Adrenal gland (tissue), 12 donors: ENCODE measurements around the gene AGAP5. TPM values are rescaled to one million over a fixed set of nuclear protein-coding genes. Genes with fewer than 3 reads are reported as not detected.

Experiments
- DNase-seq, 7 donors: peaks; one replicate each; pipeline ENCODE4 v3.0.0-alpha.2; 2019 to 2020
- H3K27ac ChIP-seq, 5 donors: fragments of 200-600 bp; sonication (generic) in 4 of 5; 1 replicate in 3 of 5; 2 replicates in 2 of 5; pipeline versions ENCODE4 v1.5.1 to v1.8.0; 2016 to 2020; ENCODE audit warnings: mild to moderate bottlenecking in 1 of 5
- H3K27me3 ChIP-seq: fragments of 200-600 bp; 2 replicates; pipeline ENCODE4 v1.8.0; 2021
- H3K36me3 ChIP-seq, 2 donors: fragments of 200-600 bp; replicated peaks in 1 of 2; 1 replicate in 1 of 2; 2 replicates in 1 of 2; pipeline versions ENCODE4 v1.5.1 to v1.8.0; 2018 to 2022
- H3K4me1 ChIP-seq, 2 donors: fragments of 200-600 bp; replicated peaks in 1 of 2; 1 replicate in 1 of 2; 2 replicates in 1 of 2; pipeline versions ENCODE4 v1.5.1 to v1.8.0; 2018 to 2021
- H3K4me3 ChIP-seq, 4 donors: fragments of 200-600 bp; sonication (generic) in 3 of 4; one replicate each; pipeline ENCODE4 v1.5.1; 2016 to 2018
- H3K9me3 ChIP-seq, 3 donors: fragments of 200-600 bp; sonication (generic) in 1 of 3; replicated peaks in 1 of 3; 1 replicate in 2 of 3; 2 replicates in 1 of 3; pipeline versions ENCODE4 v1.5.1 to v1.8.0; 2016 to 2021
- CTCF ChIP-seq, 6 experiments: fragments of 450-650 bp in 4 of 6; fragments of 200-600 bp in 2 of 6; sonication (generic) in 1 of 6; IDR thresholded peaks; 1 replicate in 5 of 6; 2 replicates in 1 of 6; pipeline versions ENCODE4 v1.5.1 to v1.8.0; 2016 to 2021; ENCODE audit warnings: antibody characterized with exemption in 6 of 6, mild to moderate bottlenecking in 2 of 6, moderate library complexity in 1 of 6
- POLR2A ChIP-seq, 2 donors: fragments of 450-650 bp; IDR thresholded peaks; one replicate each; pipeline ENCODE4 v1.6.1; 2017; ENCODE audit warnings: antibody characterized with exemption in 2 of 2, mild to moderate bottlenecking in 2 of 2, moderate library complexity in 1 of 2
- WGBS, 4 donors: extraction: QIAGEN DNeasy Blood & Tissue Kit in 2 of 4; methylation state at CpG; one replicate each; pipeline versions ENCODE4 v1.1.5 to v1.1.7; 2013 to 2017; 5-methylcytosine and 5-hydroxymethylcytosine counted together
- intact Hi-C, 2 donors: fragments of 100-400 bp; cut with DNase I; formaldehyde crosslinking; loops; one replicate each; pipeline versions ENCODE4 v1.14.1 to v1.15.0; 2022 to 2023
- polyA plus RNA-seq, 3 donors: library from polyadenylated mRNA; stranded (reverse); fragments of 200-250 nt in 2 of 3; fragments of 350-450 nt in 1 of 3; fragmentation: Illumina TruSeq in 1 of 3; extraction: RNeasy Lipid Tissue Mini Kit (QIAGEN cat#74804) in 1 of 3; gene quantifications; one replicate each; pipeline ENCODE4 v1.2.3, GENCODE V29; 2013 to 2014
- total RNA-seq, 9 donors: library from RNA; depleted of rRNA in 4 of 9; stranded (reverse); fragments of >200 nt in 4 of 9; fragments of 120-200 nt in 1 of 9; fragmentation: NEBNext Ultra II Directional in 1 of 9; extraction: Animal tissue kit (Norgen Biotek cat#: 25700) in 1 of 9; gene quantifications; one replicate each; pipeline versions ENCODE4 v1.1.0 to v1.2.4, GENCODE V29; 2013 to 2023
- donor health status: healthy with polysubstance abuse.
- donor health status: Bipolar disorder and iron deficiency.
- donor health status: DM: yes; HTN: yes; CAD: no.
- donor health status: DM: no; HTN: no; CAD: no.
- donor health status: DM: no; HTN: no; CAD: no.
- donor health status: DM: yes; HTN: yes; CAD: no.

AGAP5 gene
- total and polyA plus RNA-seq, 12 donors = 4.6 to 19.0 (median 7.4) TPM

GRCh38 chr10:73639286-73639685 lies 58.6 kb downstream of the AGAP5 start:
- no peak for TF ChIP-seq POLR2A (IDR thresholded peaks at IDR 0.05)
- TF ChIP-seq CTCF (IDR thresholded peaks at IDR 0.05) = no peak
- H3K27ac ChIP-seq = no peak overlapping the region
- no peak overlapping the region for H3K4me3 ChIP-seq
- WGBS, 4 donors = 69 to 85% (median 78%) methylated on average over 2 to 3 of the region's 3 CpGs
- intact Hi-C loops = loop anchor here in 1 of 2 donors (10.0 kb wide), 1 partner anchor 64 kb away; no protein-coding TSS in a partner anchor
- DNase-seq = no peak
- H3K4me1 ChIP-seq = no peaks in the 10 kb centered on the region
- no peaks in the 10 kb centered on the region for H3K9me3 ChIP-seq
- no peaks in the 10 kb centered on the region for H3K36me3 ChIP-seq
- no peaks in the 10 kb centered on the region for H3K27me3 ChIP-seq

GRCh38 chr10:73635781-73636180 lies 62.1 kb downstream of the AGAP5 start:
- 40 to 50% (median 43%) methylated on average over 1 of the region's 1 CpG for WGBS, 4 donors
- TF ChIP-seq CTCF (IDR thresholded peaks at IDR 0.05) (no peak), POLR2A (IDR thresholded peaks at IDR 0.05) (no peak)
- Histone ChIP-seq H3K9me3 (no peaks in the 10 kb centered on the region), H3K4me1 (no peaks in the 10 kb centered on the region), H3K27ac (no peak overlapping the region), H3K27me3 (no peaks in the 10 kb centered on the region), H3K36me3 (no peaks in the 10 kb centered on the region), H3K4me3 (no peak overlapping the region)
- DNase-seq = no peak
- intact Hi-C loops = loop anchor here in 1 of 2 donors (10.0 kb wide), 1 partner anchor 61 kb away; no protein-coding TSS in a partner anchor

DNA sequence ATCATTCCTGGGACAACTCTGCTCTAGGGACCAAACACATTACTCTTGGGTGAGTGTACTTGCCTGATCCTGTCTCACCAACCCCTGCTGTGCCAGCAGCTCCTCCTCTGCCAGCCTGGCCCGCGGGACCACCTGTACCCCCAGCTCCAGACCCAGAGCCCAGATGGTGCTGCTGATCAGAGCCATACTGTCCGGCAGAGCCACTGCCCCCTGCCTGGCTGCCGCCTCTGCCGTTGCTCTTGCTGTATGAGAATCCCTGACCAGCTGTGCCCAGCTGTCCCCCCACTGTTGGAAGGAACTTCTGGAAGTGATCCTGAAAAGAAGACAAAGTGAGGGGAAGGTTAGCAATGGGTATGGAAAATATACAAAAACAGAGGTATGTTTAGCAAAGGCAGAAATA lies 63.5 kb downstream of the AGAP5 start:
- Histone ChIP-seq H3K4me1 (no peaks in the 10 kb centered on the region), H3K27ac (no peak overlapping the region), H3K4me3 (no peak overlapping the region), H3K36me3 (no peaks in the 10 kb centered on the region), H3K9me3 (no peaks in the 10 kb centered on the region), H3K27me3 (no peaks in the 10 kb centered on the region)
- intact Hi-C loops = loop anchor here in 1 of 2 donors (10.0 kb wide), 1 partner anchor 60 kb away; no protein-coding TSS in a partner anchor
- no peak for TF ChIP-seq CTCF (IDR thresholded peaks at IDR 0.05)
- TF ChIP-seq POLR2A (IDR thresholded peaks at IDR 0.05) = no peak
- WGBS, 4 donors = 77 to 83% (median 81%) methylated on average over 4 to 5 of the region's 5 CpGs
- no peak for DNase-seq

DNA sequence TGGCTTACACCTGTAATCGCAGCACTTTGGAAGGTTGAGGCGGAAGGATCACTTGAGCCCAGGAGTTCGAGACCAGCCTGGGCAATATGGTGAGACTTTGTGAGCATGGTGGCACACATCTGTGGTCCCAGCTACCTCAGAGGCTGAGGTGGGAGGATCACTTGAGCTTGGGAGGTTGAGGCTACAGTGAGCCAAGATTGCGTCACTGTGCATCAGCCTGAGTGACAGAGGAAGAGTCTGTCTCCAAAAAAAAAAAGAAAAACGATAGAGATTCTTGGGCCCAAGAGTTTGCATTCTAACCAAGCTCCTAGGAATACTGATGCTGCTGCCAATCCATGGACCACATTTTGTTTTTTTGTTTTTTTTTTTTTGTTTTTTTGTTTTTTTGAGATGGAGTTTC lies 68.7 kb downstream of the AGAP5 start:
- TF ChIP-seq CTCF (IDR thresholded peaks at IDR 0.05) = no peak
- TF ChIP-seq POLR2A (IDR thresholded peaks at IDR 0.05) = no peak
- intact Hi-C loops = no loop called here
- DNase-seq = no peak
- 83 to 95% (median 93%) methylated on average over 5 of the region's 5 CpGs for WGBS, 4 donors
- no peaks in the 10 kb centered on the region for H3K36me3 ChIP-seq
- H3K27ac ChIP-seq = no peak overlapping the region
- H3K9me3 ChIP-seq = no peaks in the 10 kb centered on the region
- peaks cover 6 to 8% of the 10 kb centered on the region in 2 donors for H3K4me1 ChIP-seq
- no peak overlapping the region for H3K4me3 ChIP-seq
- H3K27me3 ChIP-seq = no peaks in the 10 kb centered on the region
